Activated naive CD4-positive, alpha-beta T cell treated with anti-CD3 and anti-CD28 coated beads for 36 hours (primary cell): ENCODE data around the gene ACTL7A. TPM values are rescaled to one million over a fixed set of nuclear protein-coding genes. Genes with fewer than 3 reads are reported as not detected.
"Not testable (repeated sequence)": the region's sequence is repeated elsewhere in the genome, so short reads cannot be mapped to it uniquely, and the experiment has no call there.

ENCODE experiments used
- CTCF ChIA-PET: fragments of 350-600 bp; sonication (Branson Sonifier 250); formaldehyde crosslinking; loops from one replicate; lab custom pipeline; 2021; ENCODE audit warnings: antibody characterized with exemption; lab: Charles Lee
- DNase-seq: peaks from one replicate; pipeline ENCODE4 v3.0.0-alpha.2; 2020
- H3K27ac Mint-ChIP-seq: one replicate; pipeline ENCODE4 v1.8.0; 2021; ENCODE audit warnings: mild to moderate bottlenecking, mixed read lengths
- H3K27me3 Mint-ChIP-seq: one replicate; pipeline ENCODE4 v1.8.0; 2021; ENCODE audit warnings: low read depth, mixed read lengths
- H3K36me3 Mint-ChIP-seq: one replicate; pipeline ENCODE4 v1.8.0; 2021; ENCODE audit warnings: low read depth, mixed read lengths
- H3K4me1 Mint-ChIP-seq: one replicate; pipeline ENCODE4 v1.8.0; 2021; ENCODE audit warnings: low read depth, mixed read lengths
- H3K4me3 Mint-ChIP-seq: one replicate; pipeline ENCODE4 v1.8.0; 2021; ENCODE audit warnings: mild to moderate bottlenecking, moderate library complexity, mixed read lengths
- H3K9me3 Mint-ChIP-seq: one replicate; pipeline ENCODE4 v1.8.0; 2021; ENCODE audit warnings: mixed read lengths
- intact Hi-C: fragments of 100-400 bp; cut with micrococcal nuclease; formaldehyde crosslinking; loops from one replicate; pipeline ENCODE4 v1.15.1; 2023
- total RNA-seq, 2 experiments: library from RNA; stranded (reverse); gene quantifications; one replicate each; pipeline ENCODE4 v1.2.3, GENCODE V29; 2021

The ACTL7A gene
- total RNA-seq, 2 experiments from 2014 or later, result not detected

DNA sequence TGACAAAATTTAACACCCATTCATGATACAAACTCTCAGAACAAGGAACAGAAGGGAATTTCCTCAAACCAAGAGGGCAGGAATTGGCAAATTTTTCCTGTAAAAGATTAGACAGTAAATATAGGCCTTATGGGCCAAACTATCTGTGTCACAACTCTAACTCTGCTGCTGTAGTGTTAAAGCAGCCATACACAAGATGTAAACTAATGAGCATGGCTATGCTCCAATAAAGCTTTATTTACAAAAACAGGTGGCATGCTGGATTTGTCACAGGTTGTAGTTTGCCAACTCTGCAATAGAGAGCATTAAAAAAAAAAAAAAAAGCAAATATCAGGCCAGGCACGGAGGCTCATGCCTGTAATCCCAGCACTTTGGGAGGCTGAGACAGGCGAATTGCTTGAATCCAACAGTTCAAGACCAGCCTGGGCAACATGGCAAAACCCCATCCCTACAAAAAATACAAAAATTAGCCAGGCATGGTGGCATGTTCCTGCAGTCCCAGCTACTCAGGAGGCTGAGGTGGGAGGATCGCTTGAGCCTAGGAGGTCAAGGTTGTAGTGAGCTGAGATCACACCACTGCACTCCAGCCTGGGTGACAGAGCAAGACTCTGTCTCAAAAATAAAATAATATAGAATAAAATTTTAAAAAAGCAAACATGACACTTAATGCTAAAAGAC, 24.7 kb downstream of the ACTL7A start:
- H3K36me3 Mint-ChIP-seq, result peaks cover 33% of the 10 kb centered on the region
- DNase-seq, H3K9me3 Mint-ChIP-seq, H3K27me3 Mint-ChIP-seq, CTCF ChIA-PET: not testable (repeated sequence)
- H3K4me1 Mint-ChIP-seq, result peaks cover 19% of the 10 kb centered on the region
- peak overlapping the region; percentile 77 for H3K27ac Mint-ChIP-seq
- H3K4me3 Mint-ChIP-seq, result peak overlapping the region; percentile 5
- intact Hi-C loops, result loop anchor here (1.0 to 2.0 kb wide), 6 partner anchors 48 to 1644 kb away; partner anchors contain the start of genes ABITRAM, ELP1 and EPB41L4B

DNA sequence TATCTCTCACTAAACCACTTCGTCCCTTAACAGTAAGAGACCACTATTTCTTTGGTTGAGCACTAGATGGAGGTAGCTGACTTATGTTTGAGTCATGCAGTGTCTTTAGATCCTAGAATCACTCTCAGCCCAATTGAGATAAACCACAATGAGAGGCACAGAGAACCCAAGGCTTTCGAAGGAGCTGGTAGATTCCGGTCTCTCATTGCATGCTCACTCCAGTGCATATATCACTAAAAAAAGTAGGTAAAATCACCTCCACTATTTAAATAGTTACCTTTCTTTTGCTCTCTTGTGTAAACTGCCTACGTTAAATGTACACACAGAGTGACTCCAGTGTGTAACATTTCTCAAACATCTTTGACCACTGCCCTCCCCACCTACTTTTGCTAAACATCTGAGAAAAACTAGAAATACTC, 27.6 kb downstream of the ACTL7A start:
- no peak for DNase-seq
- CTCF ChIA-PET, result interaction anchor here (0.6 to 0.8 kb wide), 3 partner anchors 15 to 355 kb away, joined by 3 read pairs; no protein-coding TSS in a partner anchor
- H3K4me3 Mint-ChIP-seq, result no peak overlapping the region
- no peaks in the 10 kb centered on the region for H3K27me3 Mint-ChIP-seq
- H3K9me3 Mint-ChIP-seq, result no peaks in the 10 kb centered on the region
- H3K36me3 Mint-ChIP-seq, result peaks cover 39% of the 10 kb centered on the region
- H3K27ac Mint-ChIP-seq, result no peak overlapping the region
- intact Hi-C loops, result loop anchor here (1.0 kb wide), 1 partner anchor 512 kb away; no protein-coding TSS in a partner anchor
- peaks cover 19% of the 10 kb centered on the region for H3K4me1 Mint-ChIP-seq

DNA sequence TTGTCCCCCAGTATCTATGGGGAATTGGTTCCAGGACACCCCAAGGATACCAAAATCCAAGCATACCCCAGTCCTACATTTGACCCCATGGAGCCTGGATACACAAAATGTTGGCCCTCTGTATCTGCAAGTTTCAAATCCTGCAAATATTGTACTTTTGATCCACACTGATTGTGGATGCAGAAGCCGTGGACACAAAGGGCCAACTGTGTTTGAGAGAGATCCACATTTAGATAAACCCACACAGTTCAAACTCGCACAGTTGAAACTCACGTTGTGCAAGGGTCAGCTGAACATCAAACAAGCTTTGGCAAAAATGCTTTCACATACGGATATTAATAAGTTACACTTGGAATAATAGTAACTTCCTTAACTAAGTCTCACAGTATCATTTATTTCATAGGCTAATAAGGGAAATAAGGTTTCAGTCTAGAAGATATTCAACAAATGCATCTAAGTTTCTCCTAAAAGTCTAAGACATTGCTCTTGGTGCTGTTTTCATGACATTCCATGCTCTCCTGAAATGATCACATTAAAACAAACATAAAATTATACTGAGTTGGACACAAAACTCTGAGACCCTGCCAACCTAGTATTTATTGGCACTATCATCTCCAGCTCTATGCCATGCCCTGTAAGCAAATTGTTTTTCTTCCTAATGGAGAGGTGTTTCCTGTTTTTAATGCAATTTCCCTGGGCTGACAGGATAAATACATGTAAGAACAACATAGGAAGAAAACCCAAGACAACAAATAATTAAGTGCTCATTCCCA, 32.3 kb downstream of the ACTL7A start:
- no peak overlapping the region for H3K27ac Mint-ChIP-seq
- peaks cover 57% of the 10 kb centered on the region for H3K36me3 Mint-ChIP-seq
- CTCF ChIA-PET, result no interaction called here
- intact Hi-C loops, result no loop called here
- H3K4me1 Mint-ChIP-seq, result peaks cover 2% of the 10 kb centered on the region
- DNase-seq, result no peak
- no peaks in the 10 kb centered on the region for H3K27me3 Mint-ChIP-seq
- no peaks in the 10 kb centered on the region for H3K9me3 Mint-ChIP-seq
- H3K4me3 Mint-ChIP-seq, result no peak overlapping the region

GRCh38 chr9:108897324-108898096, 35.4 kb downstream of the ACTL7A start:
- peaks cover 50% of the 10 kb centered on the region for H3K36me3 Mint-ChIP-seq
- H3K4me1 Mint-ChIP-seq, result no peaks in the 10 kb centered on the region
- intact Hi-C loops, result no loop called here
- DNase-seq, result no peak
- H3K27ac Mint-ChIP-seq, result no peak overlapping the region
- no peaks in the 10 kb centered on the region for H3K9me3 Mint-ChIP-seq
- no peaks in the 10 kb centered on the region for H3K27me3 Mint-ChIP-seq
- no peak overlapping the region for H3K4me3 Mint-ChIP-seq
- CTCF ChIA-PET, result no interaction called here

DNA sequence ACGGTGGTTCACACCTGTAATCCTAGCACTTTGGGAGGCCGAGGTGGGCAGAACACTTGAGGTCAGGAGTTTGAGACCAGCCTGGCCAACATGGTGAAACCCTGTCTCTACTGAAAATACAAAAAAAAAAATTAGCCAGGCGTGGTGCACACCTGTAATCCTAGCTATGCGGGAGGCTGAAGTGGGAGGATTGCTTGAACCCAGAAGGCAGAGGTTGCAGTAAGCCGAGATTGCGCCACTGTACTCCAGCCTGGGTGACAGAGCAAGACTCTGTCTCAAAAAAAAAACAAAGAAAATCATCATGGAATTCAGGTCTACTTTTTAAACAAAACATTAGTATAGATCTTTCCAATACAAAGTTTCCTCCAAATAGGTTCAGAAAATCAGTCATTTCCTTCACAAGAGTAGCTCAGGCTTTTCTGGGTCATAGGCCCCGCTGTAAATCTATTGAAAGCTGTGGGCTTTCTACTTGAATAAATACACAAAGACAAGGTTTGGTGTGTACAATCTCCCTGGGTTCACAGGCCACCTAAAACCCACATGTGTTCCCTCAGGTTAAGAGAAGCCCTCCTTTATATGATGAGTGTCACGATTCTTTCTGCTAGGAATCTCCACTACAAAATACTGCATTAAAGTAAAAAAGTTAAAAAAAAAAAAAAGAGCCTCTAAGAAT, 37.1 kb downstream of the ACTL7A start:
- H3K27ac Mint-ChIP-seq, H3K4me1 Mint-ChIP-seq, H3K9me3 Mint-ChIP-seq, H3K4me3 Mint-ChIP-seq, DNase-seq, intact Hi-C loops, H3K27me3 Mint-ChIP-seq: not testable (repeated sequence)
- peaks cover 52% of the 10 kb centered on the region for H3K36me3 Mint-ChIP-seq
- CTCF ChIA-PET, result interaction anchor here (0.6 to 1.4 kb wide), 5 partner anchors 10 to 1451 kb away, joined by 3 to 5 read pairs (median 3); no protein-coding TSS in a partner anchor

- DNase-seq, result no peak
- H3K4me3 Mint-ChIP-seq, result no peak overlapping the region
- no peaks in the 10 kb centered on the region for H3K4me1 Mint-ChIP-seq
- no peaks in the 10 kb centered on the region for H3K9me3 Mint-ChIP-seq
- CTCF ChIA-PET, result interaction anchor here (1.3 to 1.4 kb wide), 2 partner anchors 9 to 21 kb away, joined by 3 to 4 read pairs; no protein-coding TSS in a partner anchor
- intact Hi-C loops, result no loop called here
- H3K27me3 Mint-ChIP-seq, result no peaks in the 10 kb centered on the region
- H3K27ac Mint-ChIP-seq, result no peak overlapping the region
- peaks cover 48% of the 10 kb centered on the region for H3K36me3 Mint-ChIP-seq
These were observed 38.1 kb downstream of the ACTL7A start for GRCh38 chr9:108900176-108900575.

GRCh38 chr9:108903420-108904103, 41.5 kb downstream of the ACTL7A start:
- Mint-ChIP-seq H3K4me3 (no peak overlapping the region), H3K4me1 (no peaks in the 10 kb centered on the region), H3K27ac (no peak overlapping the region), H3K9me3 (no peaks in the 10 kb centered on the region), H3K36me3 (peaks cover 34% of the 10 kb centered on the region), H3K27me3 (no peaks in the 10 kb centered on the region)
- intact Hi-C loops, result no loop called here
- no peak for DNase-seq
- CTCF ChIA-PET, result no interaction called here

DNA sequence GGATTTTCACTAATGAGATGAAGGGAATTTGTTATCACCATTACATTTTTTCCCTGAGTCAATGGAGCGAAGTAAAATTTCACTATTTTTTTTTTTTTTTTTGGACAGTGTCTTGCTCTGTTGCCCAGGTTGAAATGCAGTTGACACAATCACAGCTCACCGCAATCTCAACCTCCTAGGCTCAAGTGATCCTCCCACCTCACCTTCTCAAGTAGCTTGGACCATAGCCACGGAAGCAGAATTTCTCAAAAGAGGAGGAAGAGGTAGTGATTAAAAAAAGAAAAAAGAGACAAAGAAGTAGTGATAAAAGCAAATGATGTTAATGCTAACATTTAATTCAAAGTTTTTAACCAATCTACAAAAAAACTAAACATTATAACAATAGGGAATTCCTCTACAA, 42.1 kb downstream of the ACTL7A start:
- intact Hi-C loops, result no loop called here
- no peak for DNase-seq
- no peaks in the 10 kb centered on the region for H3K27me3 Mint-ChIP-seq
- H3K4me3 Mint-ChIP-seq, result no peak overlapping the region
- no peak overlapping the region for H3K27ac Mint-ChIP-seq
- CTCF ChIA-PET, result interaction anchor here (0.7 to 1.4 kb wide), 3 partner anchors 9 to 14 kb away, joined by 3 read pairs; no protein-coding TSS in a partner anchor
- H3K9me3 Mint-ChIP-seq, result no peaks in the 10 kb centered on the region
- peaks cover 36% of the 10 kb centered on the region for H3K36me3 Mint-ChIP-seq
- H3K4me1 Mint-ChIP-seq, result no peaks in the 10 kb centered on the region

DNA sequence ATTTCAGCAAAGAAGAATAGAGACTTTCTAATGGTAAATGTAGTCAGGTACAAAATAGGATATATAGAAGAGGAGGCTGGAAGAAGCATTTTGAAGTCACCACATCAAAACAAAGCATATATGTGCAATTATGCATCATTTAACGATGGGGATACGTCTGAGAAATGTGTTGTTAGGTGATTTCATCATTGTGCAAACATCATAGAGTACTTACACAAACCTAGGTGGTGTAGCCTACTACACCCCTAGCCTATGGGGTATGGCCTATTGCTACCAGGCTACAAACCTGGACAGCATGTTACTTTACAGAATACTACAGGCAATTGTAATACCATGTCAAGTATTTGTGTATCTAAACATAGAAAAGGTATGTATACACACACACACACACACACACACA, 43.4 kb downstream of the ACTL7A start:
- Mint-ChIP-seq H3K9me3 (no peaks in the 10 kb centered on the region), H3K4me1 (no peaks in the 10 kb centered on the region), H3K27me3 (no peaks in the 10 kb centered on the region), H3K36me3 (peaks cover 38% of the 10 kb centered on the region), H3K4me3 (no peak overlapping the region), H3K27ac (no peak overlapping the region)
- DNase-seq, result no peak
- CTCF ChIA-PET, result no interaction called here
- intact Hi-C loops, result no loop called here

- no peak for DNase-seq
- H3K4me3 Mint-ChIP-seq, result no peak overlapping the region
- CTCF ChIA-PET, result no interaction called here
- no peaks in the 10 kb centered on the region for H3K27me3 Mint-ChIP-seq
- peaks cover 41% of the 10 kb centered on the region for H3K36me3 Mint-ChIP-seq
- no peak overlapping the region for H3K27ac Mint-ChIP-seq
- no peaks in the 10 kb centered on the region for H3K9me3 Mint-ChIP-seq
- intact Hi-C loops, result no loop called here
- H3K4me1 Mint-ChIP-seq, result peaks cover 12% of the 10 kb centered on the region
These were observed 48.3 kb downstream of the ACTL7A start for GRCh38 chr9:108910402-108910801.

GRCh38 chr9:108910914-108911313, 48.8 kb downstream of the ACTL7A start:
- intact Hi-C loops, result no loop called here
- DNase-seq, result no peak
- no peak overlapping the region for H3K27ac Mint-ChIP-seq
- no peak overlapping the region for H3K4me3 Mint-ChIP-seq
- H3K9me3 Mint-ChIP-seq, result no peaks in the 10 kb centered on the region
- peaks cover 12% of the 10 kb centered on the region for H3K4me1 Mint-ChIP-seq
- CTCF ChIA-PET, result no interaction called here
- H3K27me3 Mint-ChIP-seq, result no peaks in the 10 kb centered on the region
- peaks cover 44% of the 10 kb centered on the region for H3K36me3 Mint-ChIP-seq
